Endothelial cell of umbilical vein (primary cell): ENCODE data around the gene PRKCQ. TPM values are rescaled to one million over a fixed set of nuclear protein-coding genes. Genes with fewer than 3 reads are reported as not detected.

Experiments used
- BruUV-seq: library from RNA; stranded (reverse); fragments of 400-500 nt; replicated peaks from 2 replicates; lab custom pipeline; 2021; lab: Mats Ljungman, UMichigan
- CTCF ChIA-PET: fragments of 300-600, 350-600 bp; sonication (Branson Sonifier 250); formaldehyde crosslinking; loops from one replicate; lab custom pipeline; 2021; ENCODE audit warnings: antibody characterized with exemption, inconsistent platforms; lab: Charles Lee
- POLR2A ChIA-PET: fragments of 300-600, 350-600 bp; sonication (Branson Sonifier 250); formaldehyde crosslinking; loops from one replicate; lab custom pipeline; 2021; ENCODE audit warnings: antibody characterized with exemption, inconsistent platforms; lab: Charles Lee
- DNase-seq: peaks from one replicate; pipeline ENCODE4 v3.0.0-alpha.2; 2011; ENCODE audit warnings: low read depth, low spot score
- FAIRE-seq: peaks from 2 replicates; lab custom pipeline; 2011; peaks lifted over from hg19 to GRCh38; lab: Jason Lieb, UNC
- H2AFZ ChIP-seq: 2 replicates; pipeline ENCODE4 v1.6.0; 2012; ENCODE audit warnings: low read depth, low read length, control low read depth, inconsistent platforms
- H3K27ac ChIP-seq: 2 replicates; pipeline ENCODE4 v1.5.1; 2011; ENCODE audit warnings: low read depth, mild to moderate bottlenecking, control low read depth, low read length, moderate library complexity; ENCODE audit not compliant: insufficient read depth
- H3K27me3 ChIP-seq, 2 experiments: 2 replicates each; pipeline versions ENCODE4 v1.6.0 to v1.6.1; 2011; ENCODE audit warnings: low read length in 2 of 2, mixed read lengths in 1 of 2; ENCODE audit not compliant: control insufficient read depth in 2 of 2, insufficient read depth in 2 of 2
- H3K36me3 ChIP-seq, 2 experiments: 2 replicates in 1 of 2; 3 replicates in 1 of 2; pipeline ENCODE4 v1.5.1; 2011; ENCODE audit warnings: low read length in 2 of 2, mild to moderate bottlenecking in 1 of 2, moderate library complexity in 1 of 2; ENCODE audit not compliant: control insufficient read depth in 2 of 2, insufficient read depth in 2 of 2; ENCODE audit errors: extremely low read depth in 1 of 2
- H3K4me1 ChIP-seq: 3 replicates; pipeline ENCODE4 v1.5.1; 2011; ENCODE audit warnings: mild to moderate bottlenecking, low read length; ENCODE audit not compliant: control insufficient read depth, insufficient read depth; ENCODE audit errors: extremely low read depth
- H3K4me2 ChIP-seq: 2 replicates; pipeline ENCODE4 v1.6.1; 2011; ENCODE audit warnings: low read length, control low read depth, mixed read lengths; ENCODE audit not compliant: insufficient read depth
- H3K4me3 ChIP-seq, 3 experiments: fragments of 200-600 bp in 1 of 3; sonication (generic), shearing (Covaris generic) in 1 of 3; replicated peaks in 1 of 3; 2 replicates each; pipeline ENCODE4 v1.5.1; 2011 to 2016; ENCODE audit warnings: control low read depth in 3 of 3, low read length in 3 of 3, mild to moderate bottlenecking in 2 of 3, inconsistent platforms in 1 of 3, low read depth in 1 of 3, moderate library complexity in 1 of 3; ENCODE audit not compliant: insufficient read depth in 1 of 3
- H3K79me2 ChIP-seq: 2 replicates; pipeline ENCODE4 v1.6.0; 2012; ENCODE audit warnings: low read length, inconsistent platforms; ENCODE audit not compliant: control insufficient read depth, insufficient read depth
- H3K9ac ChIP-seq: replicated peaks from 2 replicates; pipeline ENCODE3; 2011; ENCODE audit warnings: low read length, control low read depth; ENCODE audit not compliant: insufficient read depth; ENCODE audit errors: extremely low read depth
- H3K9me1 ChIP-seq: replicated peaks from 3 replicates; pipeline ENCODE4 v1.6.0; 2011; ENCODE audit warnings: mild to moderate bottlenecking, low read length; ENCODE audit not compliant: control insufficient read depth, insufficient read depth; ENCODE audit errors: extremely low read depth
- H3K9me3 ChIP-seq: replicated peaks from 2 replicates; pipeline ENCODE4 v1.5.1; 2012; ENCODE audit warnings: low read length, inconsistent platforms; ENCODE audit not compliant: control insufficient read depth, insufficient read depth
- H4K20me1 ChIP-seq: replicated peaks from 2 replicates; pipeline ENCODE3; 2011; ENCODE audit warnings: mild to moderate bottlenecking, low read length; ENCODE audit not compliant: control insufficient read depth, insufficient read depth; ENCODE audit errors: extremely low read depth
- EZH2 ChIP-seq: IDR thresholded peaks from 2 replicates; pipeline ENCODE4 v1.6.1; 2012; ENCODE audit warnings: borderline replicate concordance, low read depth, mild to moderate bottlenecking, moderate library complexity, low read length, inconsistent platforms; ENCODE audit not compliant: severe bottlenecking
- FOS ChIP-seq: IDR thresholded peaks from 2 replicates; pipeline ENCODE4 v1.6.1; 2011; ENCODE audit warnings: mild to moderate bottlenecking, low read length, moderate library complexity, borderline replicate concordance; ENCODE audit not compliant: insufficient read depth
- GATA2 ChIP-seq: IDR thresholded peaks from 2 replicates; pipeline ENCODE4 v1.7.0; 2011; ENCODE audit warnings: low read depth, mild to moderate bottlenecking, moderate library complexity, mixed read lengths, low read length; ENCODE audit not compliant: insufficient read length, insufficient read depth
- JUN ChIP-seq: IDR thresholded peaks from 2 replicates; pipeline ENCODE4 v1.6.1; 2011; ENCODE audit warnings: borderline replicate concordance, low read depth; ENCODE audit not compliant: insufficient read length, insufficient read depth
- MYC ChIP-seq: IDR thresholded peaks from one replicate; pipeline ENCODE4 v1.6.1; 2011; ENCODE audit warnings: mild to moderate bottlenecking, low read depth, low read length
- POLR2A ChIP-seq: IDR thresholded peaks from 2 replicates; pipeline ENCODE4 v1.6.1; 2012; ENCODE audit warnings: low read depth, mild to moderate bottlenecking, control low read depth, low read length
- POLR2AphosphoS5 ChIP-seq: IDR thresholded peaks from 2 replicates; pipeline ENCODE4 v1.6.1; 2012; ENCODE audit warnings: low read depth, mild to moderate bottlenecking, control low read depth, low read length, moderate library complexity; ENCODE audit not compliant: insufficient read depth
- dilution Hi-C: fragments of 300-500 bp; cut with MboI; formaldehyde crosslinking; loops from one replicate; pipeline ENCODE4 v1.15.0; 2019; ENCODE audit warnings: low sequenced_read_pairs; ENCODE audit not compliant: extremely low pct_ligation_motif_present
- intact Hi-C: fragments of 100-400 bp; cut with micrococcal nuclease; formaldehyde crosslinking; loops from one replicate; pipeline ENCODE4 v1.10.0; 2022
- polyA plus RNA-seq, 4 experiments: library from polyadenylated mRNA; depleted of rRNA in 3 of 4; stranded (reverse) in 3 of 4; unstranded in 1 of 4; fragments of >200 nt; gene quantifications; 2 replicates each; pipeline versions ENCODE4 v1.2.1 to v1.2.3, GENCODE V29; 2011 to 2012; ENCODE audit warnings: missing spikeins in 1 of 4
- total RNA-seq: library from RNA; stranded (reverse); gene quantifications from 2 replicates; pipeline ENCODE4 v1.2.3, GENCODE V29; 2021
- TF ChIP-seq, protein P1 (sequence below), 2 donors: IDR thresholded peaks; 1 replicate in 1 of 2; 2 replicates in 1 of 2; pipeline ENCODE4 v1.5.1; 2011; ENCODE audit warnings: low read length in 2 of 2, mild to moderate bottlenecking in 2 of 2, moderate library complexity in 2 of 2, control low read depth in 1 of 2, inconsistent platforms in 1 of 2, low read depth in 1 of 2; ENCODE audit not compliant: insufficient read depth in 1 of 2; ENCODE audit errors: extremely low read depth in 1 of 2
- TF ChIP-seq, protein P2 (sequence below): IDR thresholded peaks from 2 replicates; pipeline ENCODE4 v1.6.1; 2011; ENCODE audit not compliant: insufficient read depth, insufficient read length

The PRKCQ gene
- total and polyA plus RNA-seq, 2 donors (not counting 3 experiments of a cell fraction or from before 2014, with no cell fraction given), result 0.32 to 0.55 TPM

GRCh38 chr10:6514844-6515780 lies 65.0 kb downstream of the PRKCQ start:
- ChIA-PET CTCF (no interaction called here), POLR2A (no interaction called here)
- no peak overlapping the region for H3K4me2 ChIP-seq
- no peaks in the 10 kb centered on the region for H3K27me3 ChIP-seq
- no peak for DNase-seq
- H3K9me1 ChIP-seq, result no peaks in the 10 kb centered on the region
- intact Hi-C loops, result no loop called here
- no peak for FAIRE-seq
- no TSS peak for BruUV-seq
- no peaks in the 10 kb centered on the region for H3K9me3 ChIP-seq
- H4K20me1 ChIP-seq, result no peaks in the 10 kb centered on the region
- no peaks in the 10 kb centered on the region for H3K4me1 ChIP-seq
- no peaks in the 10 kb centered on the region for H3K79me2 ChIP-seq
- no peak overlapping the region for H3K9ac ChIP-seq
- dilution Hi-C loops, result no loop called here
- H3K27ac ChIP-seq, result no peak overlapping the region
- H3K36me3 ChIP-seq, result no peaks in the 10 kb centered on the region
- no peak overlapping the region for H3K4me3 ChIP-seq
- H2AFZ ChIP-seq, result no peak overlapping the region
- TF ChIP-seq POLR2A (no peak), MYC (no peak), EZH2 (no peak), JUN (no peak), FOS (no peak), GATA2 (no peak), POLR2AphosphoS5 (no peak)
- TF ChIP-seq, protein P1, sequence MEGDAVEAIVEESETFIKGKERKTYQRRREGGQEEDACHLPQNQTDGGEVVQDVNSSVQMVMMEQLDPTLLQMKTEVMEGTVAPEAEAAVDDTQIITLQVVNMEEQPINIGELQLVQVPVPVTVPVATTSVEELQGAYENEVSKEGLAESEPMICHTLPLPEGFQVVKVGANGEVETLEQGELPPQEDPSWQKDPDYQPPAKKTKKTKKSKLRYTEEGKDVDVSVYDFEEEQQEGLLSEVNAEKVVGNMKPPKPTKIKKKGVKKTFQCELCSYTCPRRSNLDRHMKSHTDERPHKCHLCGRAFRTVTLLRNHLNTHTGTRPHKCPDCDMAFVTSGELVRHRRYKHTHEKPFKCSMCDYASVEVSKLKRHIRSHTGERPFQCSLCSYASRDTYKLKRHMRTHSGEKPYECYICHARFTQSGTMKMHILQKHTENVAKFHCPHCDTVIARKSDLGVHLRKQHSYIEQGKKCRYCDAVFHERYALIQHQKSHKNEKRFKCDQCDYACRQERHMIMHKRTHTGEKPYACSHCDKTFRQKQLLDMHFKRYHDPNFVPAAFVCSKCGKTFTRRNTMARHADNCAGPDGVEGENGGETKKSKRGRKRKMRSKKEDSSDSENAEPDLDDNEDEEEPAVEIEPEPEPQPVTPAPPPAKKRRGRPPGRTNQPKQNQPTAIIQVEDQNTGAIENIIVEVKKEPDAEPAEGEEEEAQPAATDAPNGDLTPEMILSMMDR (IDR thresholded peaks at IDR 0.05; ENCODE audit: extremely low read depth in 1 of 2, insufficient read depth in 1 of 2, low read depth in 1 of 2, low read length in 2 of 2), result no peak
- TF ChIP-seq, protein P2, sequence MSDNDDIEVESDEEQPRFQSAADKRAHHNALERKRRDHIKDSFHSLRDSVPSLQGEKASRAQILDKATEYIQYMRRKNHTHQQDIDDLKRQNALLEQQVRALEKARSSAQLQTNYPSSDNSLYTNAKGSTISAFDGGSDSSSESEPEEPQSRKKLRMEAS, result no peak
